ENCODE measurements around the gene CXCR6.

GRCh38 chr3:45967724-45968123 is 24.5 kb downstream of the CXCR6 start:
- TF ChIP-seq, protein P1, sequence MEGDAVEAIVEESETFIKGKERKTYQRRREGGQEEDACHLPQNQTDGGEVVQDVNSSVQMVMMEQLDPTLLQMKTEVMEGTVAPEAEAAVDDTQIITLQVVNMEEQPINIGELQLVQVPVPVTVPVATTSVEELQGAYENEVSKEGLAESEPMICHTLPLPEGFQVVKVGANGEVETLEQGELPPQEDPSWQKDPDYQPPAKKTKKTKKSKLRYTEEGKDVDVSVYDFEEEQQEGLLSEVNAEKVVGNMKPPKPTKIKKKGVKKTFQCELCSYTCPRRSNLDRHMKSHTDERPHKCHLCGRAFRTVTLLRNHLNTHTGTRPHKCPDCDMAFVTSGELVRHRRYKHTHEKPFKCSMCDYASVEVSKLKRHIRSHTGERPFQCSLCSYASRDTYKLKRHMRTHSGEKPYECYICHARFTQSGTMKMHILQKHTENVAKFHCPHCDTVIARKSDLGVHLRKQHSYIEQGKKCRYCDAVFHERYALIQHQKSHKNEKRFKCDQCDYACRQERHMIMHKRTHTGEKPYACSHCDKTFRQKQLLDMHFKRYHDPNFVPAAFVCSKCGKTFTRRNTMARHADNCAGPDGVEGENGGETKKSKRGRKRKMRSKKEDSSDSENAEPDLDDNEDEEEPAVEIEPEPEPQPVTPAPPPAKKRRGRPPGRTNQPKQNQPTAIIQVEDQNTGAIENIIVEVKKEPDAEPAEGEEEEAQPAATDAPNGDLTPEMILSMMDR (conservative IDR thresholded peaks at IDR 0.05; ENCODE audit: low read depth in 2 of 2): no peak
- TF ChIP-seq POLR2AphosphoS5 (IDR thresholded peaks at IDR 0.05; ENCODE audit: low read depth) (no peak), CREB1 (CRISPR knock-in tag; IDR thresholded peaks at IDR 0.05; ENCODE audit: low read depth) (no peak), REST (IDR thresholded peaks at IDR 0.05; ENCODE audit: unreplicated experiment) (no peak), NANOG (IDR thresholded peaks at IDR 0.05; ENCODE audit: borderline replicate concordance) (no peak), EZH2 (IDR thresholded peaks at IDR 0.05; ENCODE audit: low read depth, unreplicated experiment) (no peak), ZNF331 (CRISPR knock-in tag; IDR thresholded peaks at IDR 0.05; ENCODE audit: low read depth) (no peak), EZH2phosphoT487 (IDR thresholded peaks at IDR 0.05; ENCODE audit: unreplicated experiment) (no peak), JUNB (IDR thresholded peaks at IDR 0.05; ENCODE audit: unreplicated experiment) (no peak)
- TF ChIP-seq, protein P2, sequence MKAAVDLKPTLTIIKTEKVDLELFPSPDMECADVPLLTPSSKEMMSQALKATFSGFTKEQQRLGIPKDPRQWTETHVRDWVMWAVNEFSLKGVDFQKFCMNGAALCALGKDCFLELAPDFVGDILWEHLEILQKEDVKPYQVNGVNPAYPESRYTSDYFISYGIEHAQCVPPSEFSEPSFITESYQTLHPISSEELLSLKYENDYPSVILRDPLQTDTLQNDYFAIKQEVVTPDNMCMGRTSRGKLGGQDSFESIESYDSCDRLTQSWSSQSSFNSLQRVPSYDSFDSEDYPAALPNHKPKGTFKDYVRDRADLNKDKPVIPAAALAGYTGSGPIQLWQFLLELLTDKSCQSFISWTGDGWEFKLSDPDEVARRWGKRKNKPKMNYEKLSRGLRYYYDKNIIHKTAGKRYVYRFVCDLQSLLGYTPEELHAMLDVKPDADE (IDR thresholded peaks at IDR 0.05): no peak

Data from GM23338 (cell line).